Hepatic stellate cell (primary cell): ENCODE measurements around the gene VSTM2A.
"Not testable (repeated sequence)": the region's sequence is repeated elsewhere in the genome, so short reads cannot be mapped to it uniquely, and the experiment has no call there.

Experiments used
- DNase-seq: peaks from one replicate; pipeline ENCODE4 v3.0.0; 2011; ENCODE audit warnings: low spot score

The VSTM2A gene

GRCh38 chr7:54541669-54542625 lies at the start of gene VSTM2A:
TSS of gene VSTM2A (plus strand) at chr7:54542375. CDS start at chr7:54542731, 356 bp downstream.
- no peak for DNase-seq

GRCh38 chr7:54504531-54504930 lies 37.6 kb upstream of the VSTM2A start:
- not testable (repeated sequence) for DNase-seq

GRCh38 chr7:54529568-54529967 lies 12.6 kb upstream of the VSTM2A start:
- no peak for DNase-seq

- no peak for DNase-seq
Measured at GRCh38 chr7:54538122-54538521, 4.1 kb upstream of the VSTM2A start.

- no peak for DNase-seq
Measured at GRCh38 chr7:54543051-54543488, 895 bp downstream of the VSTM2A start.

GRCh38 chr7:54544149-54544526 lies 2.0 kb downstream of the VSTM2A start:
- DNase-seq: no peak

- no peak for DNase-seq
Measured at GRCh38 chr7:54544527-54545240, 2.5 kb downstream of the VSTM2A start.

GRCh38 chr7:54545241-54545563 lies 3.0 kb downstream of the VSTM2A start:
- no peak for DNase-seq

- no peak for DNase-seq
Measured at GRCh38 chr7:54546081-54546985, 4.2 kb downstream of the VSTM2A start.

- DNase-seq: no peak
Measured at GRCh38 chr7:54546986-54547314, 4.8 kb downstream of the VSTM2A start.

GRCh38 chr7:54550471-54550870 lies 8.3 kb downstream of the VSTM2A start:
- no peak for DNase-seq

- no peak for DNase-seq
Measured at GRCh38 chr7:54556121-54556520, 13.9 kb downstream of the VSTM2A start.

- DNase-seq: no peak
Measured at GRCh38 chr7:54559401-54559800, 17.2 kb downstream of the VSTM2A start.

- no peak for DNase-seq
Measured at GRCh38 chr7:54560198-54560597, 18.0 kb downstream of the VSTM2A start.

- DNase-seq: no peak
Measured at GRCh38 chr7:54560723-54561122, 18.5 kb downstream of the VSTM2A start.

- no peak for DNase-seq
Measured at GRCh38 chr7:54563329-54563916, 21.2 kb downstream of the VSTM2A start.

- DNase-seq: no peak
Measured at GRCh38 chr7:54565432-54565831, 23.3 kb downstream of the VSTM2A start.

GRCh38 chr7:54581511-54581910 lies 39.3 kb downstream of the VSTM2A start:
- DNase-seq: no peak

GRCh38 chr7:54591404-54592386 lies 49.5 kb downstream of the VSTM2A start:
- no peak for DNase-seq

GRCh38 chr7:54596747-54597146 lies 54.6 kb downstream of the VSTM2A start:
- DNase-seq: no peak

GRCh38 chr7:54615537-54615936 lies 73.4 kb downstream of the VSTM2A start:
- no peak for DNase-seq
